SKM-1 (cell line): Measurements from ENCODE around the gene SAMD14.
A peak's percentile ranks its signal among the peaks of the same experiment; 100 is the strongest.

Source experiments
- DNase-seq: peaks from one replicate; lab custom pipeline; 2025; ENCODE audit not compliant: unreplicated experiment; lab: John Stamatoyannopoulos, UW

Gene SAMD14

DNA sequence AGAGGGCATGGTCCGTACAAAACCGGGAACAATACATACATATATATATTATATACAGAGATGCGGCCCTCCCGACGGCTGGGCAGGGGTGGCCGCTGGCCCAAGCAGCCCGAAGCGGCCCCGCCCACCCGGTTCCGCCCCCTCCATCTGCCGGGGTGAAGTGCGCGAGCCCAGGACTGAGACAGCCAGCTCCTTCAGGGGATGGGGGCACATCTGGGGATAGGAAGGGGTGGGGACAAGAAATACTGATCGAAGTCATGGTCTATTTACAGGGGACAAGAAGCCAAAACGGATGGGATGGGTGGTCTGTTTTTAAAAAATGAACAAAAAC, 3.8 kb upstream of the SAMD14 start:
- DNase-seq = no peak

DNA sequence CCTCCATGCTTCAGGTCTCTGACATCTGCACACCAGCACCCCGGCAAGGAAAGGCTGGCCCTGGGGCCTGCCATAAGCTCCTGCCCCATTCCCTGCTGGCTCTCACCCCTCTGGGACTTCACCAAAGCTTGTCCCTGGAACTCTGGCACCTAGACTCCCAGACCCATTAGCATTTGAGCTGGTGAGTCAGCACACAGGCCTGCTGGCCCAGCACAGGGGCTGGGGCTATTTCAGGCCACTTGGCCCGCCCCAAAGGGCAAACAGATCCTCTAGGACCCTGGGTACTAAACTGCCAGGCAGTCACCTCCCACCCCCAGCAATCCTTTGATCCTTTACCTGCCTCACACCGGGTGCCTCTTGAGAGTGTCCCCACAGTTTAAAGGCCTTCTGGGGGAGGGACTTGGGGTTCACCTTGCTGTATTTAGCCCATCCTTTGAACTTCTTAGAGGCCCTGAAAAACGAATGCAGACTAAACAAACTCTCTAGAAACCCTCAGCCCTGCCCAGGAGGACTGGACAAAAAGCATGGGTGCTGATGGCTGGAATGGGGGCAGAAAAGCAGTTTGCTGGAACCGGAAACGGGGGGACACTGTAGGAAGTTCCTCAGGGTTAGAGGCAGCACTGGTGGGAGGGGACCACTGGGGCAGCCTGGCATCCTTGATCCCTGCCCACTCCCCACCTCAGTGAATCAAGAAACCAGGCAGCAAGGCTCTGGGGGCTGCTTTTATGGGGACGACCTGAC, 3.2 kb upstream of the SAMD14 start:
- no peak for DNase-seq

DNA sequence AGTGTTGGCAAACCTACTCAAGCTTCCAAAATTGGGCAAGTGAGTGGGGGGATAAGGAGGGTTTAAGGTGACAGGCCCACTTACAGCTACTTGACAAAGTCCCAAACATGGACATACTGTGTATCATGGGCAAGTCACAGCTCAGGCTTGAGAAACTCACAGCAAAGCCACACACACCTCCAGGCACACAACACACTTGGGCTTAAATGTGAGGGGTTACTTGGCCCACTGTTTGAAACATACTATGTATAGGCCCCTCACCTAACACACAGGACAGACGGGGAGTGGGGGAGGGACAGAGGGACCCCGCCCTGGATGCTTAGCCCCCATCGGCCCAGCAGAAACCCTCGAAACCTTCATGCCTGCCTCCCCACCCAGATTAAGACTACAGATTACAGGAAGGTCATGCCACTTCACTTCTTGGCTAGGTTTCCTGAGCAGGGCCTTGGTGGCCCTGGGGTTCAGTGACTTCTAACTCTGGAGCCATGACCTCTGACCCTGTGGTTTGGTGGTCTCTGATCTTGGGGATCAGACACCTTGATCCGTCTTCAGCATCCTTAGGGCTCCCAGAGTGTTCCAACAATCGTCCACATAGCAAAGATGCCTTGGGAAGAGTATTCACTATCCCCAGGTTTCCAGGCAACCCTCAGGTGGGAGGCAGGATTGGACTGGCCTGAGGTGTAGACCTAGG, 2.3 kb upstream of the SAMD14 start:
- DNase-seq = no peak

DNA sequence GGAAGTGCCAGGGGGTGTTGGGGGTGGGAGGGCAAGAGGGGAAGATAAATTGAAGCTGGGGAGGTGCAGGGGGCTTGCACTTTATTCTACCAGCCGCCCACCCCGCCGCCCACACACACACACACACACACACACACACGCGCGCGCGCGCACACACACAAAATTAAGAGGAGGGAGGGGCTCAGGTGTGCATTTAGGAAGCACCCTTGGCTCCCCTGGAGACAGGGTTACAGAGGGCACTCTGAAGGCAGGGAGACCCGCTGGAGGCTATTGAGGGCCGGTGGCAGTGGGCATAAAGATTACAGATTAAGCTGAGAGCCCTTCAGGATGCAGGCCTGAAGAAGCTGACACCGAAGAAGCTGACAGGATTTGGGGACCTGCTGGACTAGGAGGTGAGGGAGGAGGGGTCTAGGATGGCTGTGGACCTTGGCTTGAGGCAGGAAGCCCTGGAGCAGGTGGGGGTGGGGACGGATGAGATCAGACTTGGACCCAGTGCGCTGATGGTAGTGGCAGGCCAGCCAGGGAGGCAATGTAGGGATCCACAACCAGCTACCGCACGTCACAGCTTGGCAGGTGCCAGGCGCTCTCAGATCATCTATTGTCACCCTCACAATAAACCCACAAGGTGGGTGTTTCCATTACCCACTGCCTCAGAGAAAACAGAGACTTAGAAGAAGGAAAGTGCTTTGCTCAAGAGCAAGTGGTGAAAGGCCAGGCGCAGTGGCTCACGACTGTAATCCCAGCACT, 772 bp upstream of the SAMD14 start:
- DNase-seq = no peak

DNA sequence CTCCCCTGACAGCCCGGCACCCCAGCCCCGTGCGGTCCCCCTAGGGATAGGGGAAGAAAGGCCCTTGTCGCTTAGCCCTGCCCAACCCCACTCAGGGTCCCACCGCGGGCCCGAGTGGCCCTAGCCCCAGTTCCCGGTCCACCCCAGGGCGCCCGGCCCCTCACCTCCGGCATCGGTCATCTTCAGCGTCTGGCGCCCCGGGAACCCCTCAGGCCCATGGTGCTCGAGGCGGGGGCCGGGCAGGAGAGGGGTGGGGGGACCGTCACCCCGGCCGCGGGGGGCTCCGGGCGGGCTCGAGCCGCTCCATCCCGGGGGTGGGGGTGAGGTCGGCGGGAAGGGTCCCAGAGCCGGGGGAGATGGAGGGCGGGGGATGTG, 620 bp downstream of the SAMD14 start:
- no peak for DNase-seq

DNA sequence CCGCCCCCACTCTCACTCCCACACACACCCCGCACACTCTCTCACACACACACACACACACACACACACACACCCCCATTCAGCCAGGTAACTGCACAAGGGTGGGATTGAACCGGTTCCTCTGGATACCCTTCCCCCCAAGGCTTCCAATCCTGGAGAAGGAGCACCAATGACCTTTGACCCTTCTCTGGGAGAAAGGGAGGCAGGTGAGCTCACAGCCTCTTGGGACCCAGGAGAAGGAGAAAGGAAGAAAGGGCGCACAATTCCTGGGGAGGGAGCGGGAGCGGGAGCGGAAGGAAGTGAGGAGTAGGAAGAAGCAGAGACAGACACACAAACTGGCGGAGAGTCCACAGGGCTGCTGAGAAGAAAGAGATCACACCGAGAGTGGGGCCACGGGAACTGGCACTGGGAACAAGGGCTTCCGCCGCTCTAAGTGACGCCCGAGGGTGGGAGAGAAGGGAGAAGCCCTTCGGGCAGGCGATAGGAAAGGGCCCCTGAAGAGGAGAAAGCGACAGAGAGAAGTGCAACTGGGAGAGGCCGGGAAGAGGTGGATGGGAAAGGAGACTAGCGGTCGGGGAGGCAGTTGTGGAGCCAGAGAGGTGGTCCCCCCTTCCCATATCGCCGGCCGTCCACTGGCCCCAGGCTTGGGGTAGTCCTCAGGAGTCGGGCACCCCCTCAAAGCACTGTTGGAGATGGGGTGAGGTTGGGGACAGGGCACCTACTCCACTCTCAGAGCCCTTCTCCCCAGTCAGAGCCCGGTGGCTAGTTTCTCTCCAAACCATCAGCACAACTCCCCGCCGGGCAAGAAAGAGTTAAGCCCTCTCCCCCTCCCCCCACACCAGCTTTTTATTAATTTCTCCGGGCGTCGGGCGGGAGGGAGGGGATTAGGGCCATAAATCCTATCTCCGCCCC, 1.3 kb downstream of the SAMD14 start:
- DNase-seq = no peak

DNA sequence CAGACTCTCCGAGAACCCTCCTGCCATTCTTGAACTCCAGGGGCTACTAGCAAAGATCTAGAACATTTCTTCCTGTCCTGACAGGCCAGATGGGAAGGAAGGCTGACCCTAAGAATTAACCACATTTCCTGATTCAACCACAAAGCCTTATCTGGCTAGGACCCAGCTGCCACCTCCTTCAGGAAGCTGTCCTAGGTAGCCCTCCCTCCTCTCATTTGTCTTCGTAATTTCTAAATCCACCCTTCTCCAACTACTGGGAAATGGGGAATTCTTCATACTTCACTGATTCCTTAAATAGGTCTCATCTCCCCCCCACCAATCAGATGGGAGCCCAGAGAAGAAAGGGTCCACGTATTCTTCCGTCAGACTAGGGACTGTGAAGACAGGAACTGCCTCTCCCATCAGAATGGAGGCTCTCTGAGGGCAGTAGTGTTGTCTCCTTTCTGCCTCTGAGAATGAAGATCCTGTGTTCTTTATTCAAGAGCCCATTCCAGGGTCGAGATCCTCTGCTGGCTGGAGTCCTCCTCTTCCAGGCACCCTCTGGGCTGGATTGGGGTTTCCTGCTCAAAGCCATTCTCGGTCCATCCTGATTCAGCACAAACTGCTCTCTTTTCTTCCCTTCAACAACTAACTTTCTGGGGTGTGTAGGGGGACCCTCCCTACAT, 2.1 kb downstream of the SAMD14 start:
- peak; percentile 16 for DNase-seq

DNA sequence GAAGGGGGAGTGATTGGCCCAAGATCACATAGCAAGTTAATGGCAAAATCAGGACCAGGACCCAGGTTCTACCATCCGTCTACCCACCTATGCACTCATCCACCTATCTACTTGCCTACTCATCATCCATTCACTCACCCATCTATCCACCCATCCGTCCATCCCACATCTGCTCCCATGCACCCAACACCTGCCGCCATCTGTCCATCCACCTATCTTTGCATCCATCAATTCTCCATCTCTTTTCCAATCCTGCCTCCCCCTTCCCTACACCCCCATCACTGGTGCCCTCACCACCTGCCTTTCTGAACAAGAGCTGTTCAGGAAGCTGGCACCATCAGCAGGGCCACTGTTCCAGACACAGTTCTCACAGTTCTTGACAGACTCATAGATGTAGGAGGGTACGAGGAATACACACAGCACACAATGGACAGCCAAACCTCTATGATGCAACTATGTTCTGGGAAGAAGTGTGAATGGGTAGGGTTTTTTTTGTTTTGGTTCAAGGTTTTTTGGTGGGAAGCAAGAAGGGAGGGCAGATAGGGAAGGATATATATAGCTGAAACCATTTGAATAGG, 4.5 kb downstream of the SAMD14 start:
- DNase-seq = no peak

DNA sequence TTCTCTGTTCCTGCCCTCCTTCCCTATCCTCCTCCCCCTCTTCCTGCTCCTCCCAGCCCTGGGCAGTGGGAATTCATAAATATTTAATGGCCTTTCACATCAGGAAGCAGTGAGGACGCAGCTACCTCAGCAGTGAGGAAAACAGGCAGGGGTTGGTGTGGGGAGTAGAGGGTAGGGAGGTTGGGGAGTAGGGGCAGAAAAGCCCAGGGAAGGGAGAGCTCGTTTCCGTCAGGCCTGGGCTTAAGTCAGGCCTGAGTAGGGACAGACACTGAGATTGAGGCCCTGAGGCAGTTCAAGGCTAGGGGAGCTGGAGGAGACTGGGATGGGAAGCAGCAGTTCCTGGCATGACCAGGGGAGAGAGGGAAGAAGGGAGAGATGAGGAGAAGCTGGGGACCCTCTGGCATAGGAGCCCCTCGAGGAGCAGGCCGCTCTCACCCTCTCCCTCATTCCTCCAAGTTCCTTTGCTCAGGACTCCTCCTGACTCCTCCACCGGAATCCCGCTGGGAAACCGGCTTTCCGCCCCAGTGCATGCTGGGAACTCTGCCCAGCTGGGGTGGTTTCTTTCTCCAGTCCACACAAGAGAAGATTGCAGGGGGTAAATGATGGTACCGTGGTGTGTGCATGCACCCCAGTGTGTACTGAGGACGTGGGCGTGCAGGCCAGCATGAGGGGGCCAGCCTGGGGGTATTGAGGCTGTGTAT, 6.2 kb downstream of the SAMD14 start:
- no peak for DNase-seq

DNA sequence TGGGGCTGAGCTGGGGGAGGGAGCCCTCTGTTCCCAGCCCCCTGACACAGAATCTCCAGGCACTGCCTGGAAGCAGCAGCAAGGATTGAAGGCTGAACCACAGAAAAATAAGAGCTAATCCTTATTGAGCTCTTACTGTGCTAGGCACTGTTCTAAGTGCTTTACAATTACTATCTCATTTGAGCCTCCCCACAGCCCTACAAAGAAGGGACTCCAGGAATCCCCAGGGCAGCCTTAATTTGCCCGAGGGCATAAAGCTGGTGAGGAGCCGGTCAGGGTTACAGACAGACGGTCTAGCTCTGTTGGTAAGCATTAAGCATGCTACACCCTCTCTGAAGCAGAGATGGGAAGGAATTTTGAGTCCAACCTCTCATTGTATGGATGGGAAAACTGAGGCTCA, 7.0 kb downstream of the SAMD14 start:
- no peak for DNase-seq

DNA sequence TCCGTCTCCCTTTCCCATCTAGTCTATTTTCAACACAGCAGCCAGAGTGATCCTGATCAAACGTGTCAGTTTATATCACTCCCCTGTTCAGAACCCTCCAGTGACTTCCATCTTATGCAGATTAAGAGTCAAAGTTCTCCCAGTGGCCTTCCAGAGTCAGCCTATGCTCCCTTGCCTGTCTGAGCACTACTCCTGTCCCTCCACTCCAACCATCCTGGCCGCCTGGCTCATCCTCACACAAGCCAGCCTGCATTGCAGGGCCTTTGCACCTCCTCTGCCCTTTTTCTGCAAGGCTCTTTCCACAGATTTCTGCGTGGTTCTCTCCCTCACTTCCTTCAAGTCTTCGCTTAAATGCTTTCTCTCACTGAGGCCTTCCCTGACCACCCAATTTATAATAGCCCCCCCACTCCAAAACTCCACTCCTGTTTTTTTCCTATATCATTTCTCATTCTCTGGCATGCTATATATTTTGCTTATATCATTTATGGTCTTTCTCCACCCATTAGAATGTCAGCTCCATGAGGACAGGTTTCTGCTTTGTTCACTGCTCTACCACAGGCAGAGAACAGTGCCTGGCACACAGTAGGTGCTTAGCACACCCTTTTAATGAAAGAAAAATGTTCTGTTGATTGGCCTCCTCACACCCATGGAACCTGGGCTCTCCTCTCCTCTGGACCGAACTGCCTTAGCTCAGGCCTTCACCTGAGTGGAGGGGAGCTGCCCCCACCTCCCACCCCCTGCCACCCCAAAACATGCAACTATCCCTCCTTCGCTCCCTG, 9.3 kb downstream of the SAMD14 start:
- DNase-seq = no peak

DNA sequence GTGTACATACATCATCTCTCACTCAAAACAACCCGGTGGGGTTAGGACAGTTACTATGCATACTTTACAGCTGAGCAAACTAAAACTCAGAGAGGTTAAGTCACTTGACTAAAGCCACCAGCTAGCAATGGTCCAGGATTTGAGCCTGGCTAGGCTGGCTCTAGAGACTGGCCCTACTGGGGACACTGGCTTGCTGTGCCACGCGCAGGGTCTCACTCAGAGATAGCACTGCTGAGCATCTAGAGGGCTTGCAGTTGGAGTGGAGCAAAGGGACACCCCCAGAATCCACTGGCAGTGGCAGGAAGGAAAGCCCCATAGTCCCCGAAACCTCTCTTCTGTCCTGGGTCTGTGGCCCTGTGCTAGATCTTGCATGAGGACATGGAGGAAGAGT, 11.1 kb downstream of the SAMD14 start:
- DNase-seq = no peak

DNA sequence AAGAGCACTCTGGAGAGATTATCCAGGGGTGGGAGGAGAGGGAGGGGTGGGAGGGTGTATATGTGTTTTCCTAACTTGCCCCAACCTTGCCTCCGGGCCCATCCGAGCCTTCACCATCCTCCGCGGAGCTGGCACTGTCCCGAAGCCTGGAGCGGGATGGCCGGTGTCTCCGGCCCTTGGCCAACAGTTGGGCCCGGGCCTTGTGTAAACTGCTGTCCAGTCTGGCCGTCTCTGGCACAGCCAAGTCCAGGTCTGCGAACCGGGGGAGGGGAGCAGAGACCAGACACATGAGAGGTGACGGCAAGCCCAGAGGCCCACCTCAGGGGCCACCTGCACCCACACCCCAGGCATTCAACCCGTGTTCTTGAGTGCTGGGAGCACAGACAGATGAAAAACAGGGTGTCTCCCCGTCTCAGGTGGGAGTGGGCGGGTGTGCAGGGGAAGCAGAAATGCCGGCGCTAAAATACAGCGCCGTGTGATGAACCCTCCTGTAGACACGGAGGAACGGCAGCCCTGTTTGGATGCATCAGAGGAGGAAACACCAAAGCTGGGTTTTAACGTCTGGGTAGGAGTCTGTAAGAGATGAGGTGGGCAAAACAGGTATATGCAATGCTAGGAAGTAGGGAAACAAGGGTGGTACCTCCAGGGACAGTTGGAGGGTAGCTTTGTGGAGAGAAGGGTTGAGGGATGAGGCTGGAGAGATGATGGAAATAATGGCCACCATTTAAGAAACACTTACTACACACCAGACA, 11.7 kb downstream of the SAMD14 start:
- DNase-seq = no peak

DNA sequence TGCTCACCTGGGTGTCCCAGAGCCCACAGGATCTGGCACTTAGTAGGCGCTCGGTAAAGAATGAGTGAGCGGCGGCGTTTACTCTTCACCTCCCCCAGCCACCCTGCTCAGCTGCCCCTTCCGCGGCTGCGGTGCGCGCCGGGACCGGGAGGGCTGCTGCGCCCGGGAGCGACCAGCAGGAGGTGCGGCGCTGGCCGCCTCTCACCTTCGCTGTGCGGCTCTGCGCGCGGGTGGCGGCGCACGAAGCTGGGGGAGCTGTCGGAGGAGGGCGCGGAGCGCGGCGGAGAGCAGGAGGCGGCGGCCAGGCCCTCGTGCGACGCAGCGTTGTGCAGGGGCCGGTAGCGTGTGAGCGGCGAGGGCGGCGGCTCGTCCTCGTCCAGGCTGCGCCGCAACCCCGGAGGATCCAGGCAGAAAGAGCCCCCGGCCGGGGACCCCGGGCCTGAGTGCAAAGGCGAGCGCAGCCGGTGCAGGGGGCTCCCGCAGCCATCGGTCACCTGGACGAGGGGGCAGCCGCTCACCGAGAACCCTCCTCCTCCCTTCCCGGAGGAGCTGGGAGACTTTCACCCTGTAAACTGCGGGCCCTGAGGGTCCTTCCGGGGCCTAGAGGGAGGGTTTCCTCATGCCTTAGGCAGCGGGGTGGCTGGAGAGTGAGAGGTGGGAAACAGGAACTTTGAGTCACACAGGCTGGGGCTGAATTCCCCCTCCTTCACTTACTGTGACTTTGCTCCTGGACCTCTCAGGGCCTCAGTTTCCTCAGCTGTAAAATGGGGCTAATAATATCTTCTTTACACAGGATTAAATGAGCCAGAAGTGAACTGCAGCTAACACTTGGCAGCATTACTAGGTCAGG, 12.5 kb downstream of the SAMD14 start:
- no peak for DNase-seq

DNA sequence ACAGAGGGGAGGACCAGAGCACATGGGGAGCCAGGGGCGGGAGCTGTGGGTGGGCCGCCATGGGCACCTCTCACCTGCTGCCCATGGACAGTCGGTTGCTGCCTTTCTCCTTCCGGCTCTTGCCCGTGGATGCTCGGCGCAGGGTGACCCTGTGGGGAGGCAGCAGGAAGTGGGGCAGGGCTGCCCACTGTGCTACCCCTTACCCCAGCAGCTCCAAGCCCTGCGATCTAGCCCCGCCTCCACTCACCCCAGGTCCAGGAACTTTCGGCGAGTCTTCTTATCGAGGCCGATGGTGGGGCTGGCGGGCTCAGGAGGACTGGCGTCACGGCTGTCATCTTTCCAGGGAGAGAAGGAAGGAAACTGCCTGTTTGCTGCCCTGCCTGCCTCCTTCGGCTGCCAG, 14.2 kb downstream of the SAMD14 start:
- no peak for DNase-seq

DNA sequence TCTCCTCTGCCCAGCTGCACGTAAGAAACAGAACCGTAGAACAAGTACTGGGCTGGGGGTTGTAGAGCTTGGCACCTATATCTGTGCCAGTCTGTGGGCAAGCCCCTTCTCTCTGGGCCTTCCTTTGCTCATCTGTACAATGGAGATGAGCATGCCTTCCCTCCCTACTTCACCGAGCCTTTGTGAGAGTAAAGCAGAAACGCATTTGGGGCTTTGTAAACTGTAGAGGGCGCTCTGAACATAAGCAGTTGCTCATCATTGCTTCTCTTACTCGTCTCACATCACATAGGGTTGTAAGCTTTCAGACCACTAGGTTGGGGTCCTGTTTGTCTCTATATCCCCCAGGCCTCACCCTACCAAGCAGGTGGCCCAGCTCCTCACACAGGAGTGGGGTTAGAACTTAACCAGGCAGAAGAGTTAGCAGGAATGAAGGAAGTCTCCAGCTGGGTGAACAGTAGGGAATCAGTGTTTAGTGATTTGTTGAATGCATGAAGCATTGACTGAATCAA, 15.1 kb downstream of the SAMD14 start:
- peak; percentile 60 for DNase-seq

DNA sequence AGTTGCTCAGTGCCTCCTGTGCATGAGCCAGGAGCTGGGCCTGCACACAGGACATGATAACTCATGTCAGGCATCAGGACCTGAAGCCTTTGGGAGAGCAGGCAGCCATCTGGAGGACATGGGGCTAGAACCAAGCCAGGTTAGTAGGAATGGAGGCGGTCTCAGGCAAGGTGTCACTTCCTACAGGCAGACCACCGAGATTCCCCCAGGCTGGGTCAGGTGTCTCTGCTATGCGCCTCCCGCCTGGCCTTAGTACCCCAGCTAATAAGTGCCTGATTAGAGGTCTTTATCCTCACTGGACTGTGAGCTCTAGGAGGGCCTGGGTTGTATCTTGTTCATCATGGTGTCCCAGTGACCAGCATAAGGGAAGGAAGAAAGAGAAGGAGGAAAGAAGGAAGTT, 15.6 kb downstream of the SAMD14 start:
- no peak for DNase-seq
